GM12878 (cell line): Measurements from ENCODE around the gene IPO5.

Experiments used
- CHD2 ChIP-seq: IDR thresholded peaks from 2 replicates; pipeline ENCODE4 v1.6.1; 2011; ENCODE audit warnings: low read depth, low read length, improper control_type of control experiment, borderline replicate concordance
- CREM ChIP-seq: IDR thresholded peaks from 2 replicates; pipeline ENCODE4 v1.6.1; 2014; ENCODE audit warnings: antibody characterized with exemption, low read depth
- EZH2 ChIP-seq: IDR thresholded peaks from 2 replicates; pipeline ENCODE4 v1.6.1; 2012; ENCODE audit warnings: low read depth, mild to moderate bottlenecking, control low read depth, inconsistent platforms, low read length, borderline replicate concordance; ENCODE audit not compliant: control insufficient read depth
- FOXM1 ChIP-seq: IDR thresholded peaks from 2 replicates; pipeline ENCODE4 v1.6.1; 2012; ENCODE audit warnings: low read depth, mild to moderate bottlenecking, inconsistent platforms, low read length, moderate library complexity
- SIN3A ChIP-seq: IDR thresholded peaks from 2 replicates; pipeline ENCODE4 v1.6.1; 2012; ENCODE audit warnings: low read depth, low read length, improper control_type of control experiment

DNA sequence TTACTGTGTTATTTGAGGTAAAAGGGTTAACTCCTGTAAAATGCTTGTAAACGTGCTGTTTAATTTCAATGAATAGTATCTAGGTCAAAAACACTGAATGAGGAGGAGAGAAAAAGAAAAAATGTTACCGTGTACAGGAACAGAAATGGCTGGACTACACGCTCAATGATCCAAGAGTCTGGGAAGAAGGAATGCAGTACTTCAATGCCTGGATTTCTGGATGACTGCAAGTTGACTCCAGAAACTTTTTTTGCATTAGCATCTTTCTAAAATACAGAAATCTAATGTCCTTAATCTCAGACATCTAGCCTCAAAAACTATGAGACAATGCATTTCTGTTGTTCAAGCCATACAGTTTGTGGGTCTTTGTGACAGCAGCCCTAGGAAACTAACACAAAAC lies 17.4 kb upstream of the IPO5 start:
- TF ChIP-seq FOXM1 (no peak), CHD2 (no peak), SIN3A (no peak), CREM (no peak), EZH2 (no peak)
